HEK293 (cell line): Measurements from ENCODE around the gene AATF.

Experiments
- CTCF ChIA-PET: fragments of 350-600 bp; formaldehyde crosslinking; extraction: SDS; loops from one replicate; lab custom pipeline; 2021; ENCODE audit warnings: antibody characterized with exemption; lab: Yijun Ruan, JAX
- POLR2A ChIA-PET: fragments of 300-600 bp; formaldehyde crosslinking; extraction: SDS; loops from one replicate; lab custom pipeline; 2020; ENCODE audit warnings: antibody characterized with exemption, inconsistent platforms; lab: Yijun Ruan, JAX
- H3K27ac ChIP-seq: fragments of 200-500 bp; sonication (Bioruptor generic); 2 replicates; pipeline ENCODE4 v1.5.1; 2014; ENCODE audit warnings: low read depth, low read length, control low read depth, inconsistent platforms; ENCODE audit errors: extremely low read depth
- H3K36me3 ChIP-seq, 2 experiments: fragments of 200-500 bp in 1 of 2; sonication (Bioruptor generic) in 1 of 2; 1 replicate in 1 of 2; 2 replicates in 1 of 2; pipeline ENCODE4 v1.5.1; 2014 to 2017; ENCODE audit warnings: inconsistent platforms in 2 of 2, low read length in 2 of 2; ENCODE audit not compliant: control insufficient read depth in 2 of 2, insufficient read depth in 1 of 2
- H3K4me1 ChIP-seq: fragments of 200-500 bp; sonication (Bioruptor generic); 2 replicates; pipeline ENCODE4 v1.5.1; 2014; ENCODE audit warnings: mild to moderate bottlenecking, low read length, inconsistent platforms; ENCODE audit not compliant: control insufficient read depth, insufficient read depth
- H3K4me3 ChIP-seq: 2 replicates; pipeline ENCODE4 v1.5.1; 2011; ENCODE audit warnings: low read depth, mild to moderate bottlenecking, control low read depth, low read length, moderate library complexity
- H3K9me3 ChIP-seq: fragments of 200-500 bp; sonication (Bioruptor generic); 2 replicates; pipeline ENCODE4 v1.5.1; 2014; ENCODE audit warnings: low read depth, low read length, inconsistent platforms; ENCODE audit not compliant: control insufficient read depth, insufficient read depth
- KLF7 ChIP-seq: fragments of 450-650 bp; formaldehyde crosslinking; IDR thresholded peaks from 2 replicates; pipeline ENCODE4 v1.5.1; 2016; ENCODE audit warnings: missing biosample characterization, missing genetic modification characterization, borderline replicate concordance
- KLF9 ChIP-seq: fragments of 450-650 bp; formaldehyde crosslinking; IDR thresholded peaks from 2 replicates; pipeline ENCODE4 v1.5.1; 2016; ENCODE audit warnings: missing biosample characterization, missing genetic modification characterization, low read depth
- OVOL3 ChIP-seq: fragments of 450-650 bp; formaldehyde crosslinking; IDR thresholded peaks from 2 replicates; pipeline ENCODE4 v1.5.1; 2016; ENCODE audit warnings: missing biosample characterization, missing genetic modification characterization
- REPIN1 ChIP-seq: fragments of 450-650 bp; formaldehyde crosslinking; IDR thresholded peaks from 2 replicates; pipeline ENCODE4 v1.5.1; 2017; ENCODE audit warnings: missing biosample characterization, missing genetic modification characterization, low read depth
- REST ChIP-seq: fragments of 450-650 bp; formaldehyde crosslinking; IDR thresholded peaks from 2 replicates; pipeline ENCODE4 v1.5.1; 2016; ENCODE audit warnings: missing biosample characterization, missing genetic modification characterization
- SCRT1 ChIP-seq: fragments of 450-650 bp; formaldehyde crosslinking; IDR thresholded peaks from 2 replicates; pipeline ENCODE4 v1.5.1; 2016; ENCODE audit warnings: missing biosample characterization, missing genetic modification characterization, borderline replicate concordance
- ZBTB49 ChIP-seq: fragments of 450-650 bp; formaldehyde crosslinking; IDR thresholded peaks from 2 replicates; pipeline ENCODE4 v1.5.1; 2016; ENCODE audit warnings: missing biosample characterization, missing genetic modification characterization, low read depth
- ZNF292 ChIP-seq: fragments of 450-650 bp; formaldehyde crosslinking; IDR thresholded peaks from 2 replicates; pipeline ENCODE4 v1.5.1; 2016; ENCODE audit warnings: low read depth, missing biosample characterization, missing genetic modification characterization, borderline replicate concordance
- ZNF473 ChIP-seq: fragments of 450-650 bp; formaldehyde crosslinking; IDR thresholded peaks from 2 replicates; pipeline ENCODE4 v1.5.1; 2017; ENCODE audit warnings: missing biosample characterization, missing genetic modification characterization
- ZNF529 ChIP-seq: fragments of 450-650 bp; formaldehyde crosslinking; IDR thresholded peaks from 2 replicates; pipeline ENCODE4 v1.5.1; 2017; ENCODE audit warnings: missing genetic modification characterization, missing biosample characterization; ENCODE audit not compliant: insufficient replicate concordance
- ZNF560 ChIP-seq: fragments of 450-650 bp; formaldehyde crosslinking; IDR thresholded peaks from 2 replicates; pipeline ENCODE4 v1.5.1; 2017; ENCODE audit warnings: missing biosample characterization, missing genetic modification characterization, borderline replicate concordance
- ZNF670 ChIP-seq: fragments of 450-650 bp; formaldehyde crosslinking; IDR thresholded peaks from 2 replicates; pipeline ENCODE4 v1.5.1; 2016; ENCODE audit warnings: missing biosample characterization, missing genetic modification characterization, low read depth
- ZNF704 ChIP-seq: fragments of 450-650 bp; formaldehyde crosslinking; IDR thresholded peaks from 2 replicates; pipeline ENCODE4 v1.5.1; 2016; ENCODE audit warnings: missing biosample characterization, missing genetic modification characterization
- ZNF791 ChIP-seq: fragments of 450-650 bp; formaldehyde crosslinking; IDR thresholded peaks from 2 replicates; pipeline ENCODE4 v1.5.1; 2016; ENCODE audit warnings: missing biosample characterization, missing genetic modification characterization
- ZNF830 ChIP-seq: fragments of 450-650 bp; IDR thresholded peaks from 2 replicates; pipeline ENCODE4 v1.5.0; 2018; ENCODE audit warnings: missing biosample characterization, missing genetic modification characterization, low read depth, mild to moderate bottlenecking, moderate library complexity

AATF gene

GRCh38 chr17:37088459-37088858, 139.7 kb downstream of the AATF start:
- POLR2A ChIA-PET, result interaction anchor here (0.6 kb wide), 1 partner anchor 18 kb away, joined by 3 read pairs; no protein-coding TSS in a partner anchor

GRCh38 chr17:37088913-37089312, 140.2 kb downstream of the AATF start:
- ChIA-PET CTCF (interaction anchor here (1.6 kb wide), 1 partner anchor 41 kb away, joined by 3 read pairs; no protein-coding TSS in a partner anchor), POLR2A (interaction anchor here (0.6 kb wide), 1 partner anchor 18 kb away, joined by 3 read pairs; no protein-coding TSS in a partner anchor)
- Histone ChIP-seq H3K27ac (no peak overlapping the region), H3K4me3 (no peak overlapping the region), H3K36me3 (peaks cover 3 to 56% of the 10 kb centered on the region in 2 experiments), H3K4me1 (no peaks in the 10 kb centered on the region), H3K9me3 (no peaks in the 10 kb centered on the region)
- TF ChIP-seq ZNF473 (no peak), ZNF560 (tag by site-specific recombination) (no peak)

More at GRCh38 chr17:37088459-37088858, 139.7 kb downstream of the AATF start:
- no peak overlapping the region for H3K4me3 ChIP-seq
- CTCF ChIA-PET, result interaction anchor here (1.6 kb wide), 1 partner anchor 41 kb away, joined by 3 read pairs; no protein-coding TSS in a partner anchor
- no peak overlapping the region for H3K27ac ChIP-seq
- no peaks in the 10 kb centered on the region for H3K9me3 ChIP-seq
- TF ChIP-seq ZNF529 (tag by site-specific recombination) (no peak), SCRT1 (tag by site-specific recombination) (no peak), REST (no peak), KLF9 (no peak), OVOL3 (no peak), KLF7 (tag by site-specific recombination) (no peak), ZNF830 (no peak), ZNF704 (tag by site-specific recombination) (no peak), ZNF791 (tag by site-specific recombination) (no peak), ZBTB49 (tag by site-specific recombination) (no peak), ZNF292 (tag by site-specific recombination) (no peak), ZNF670 (tag by site-specific recombination) (no peak), REPIN1 (tag by site-specific recombination) (no peak)
- no peaks in the 10 kb centered on the region for H3K4me1 ChIP-seq
- peaks cover under 1 to 55% of the 10 kb centered on the region in 2 experiments for H3K36me3 ChIP-seq
